SK-N-MC (cell line): ENCODE results near the gene PATZ1.

ENCODE experiments used
- EZH2 ChIP-seq: fragments of 200-600 bp; sonication (generic); IDR thresholded peaks from one replicate; pipeline ENCODE4 v1.6.1; 2017; ENCODE audit warnings: antibody characterized with exemption
- FOXP2 ChIP-seq: optimal IDR thresholded peaks from 2 replicates; pipeline ENCODE3; 2011; ENCODE audit warnings: mild to moderate bottlenecking, moderate library complexity; ENCODE audit not compliant: insufficient read depth; ENCODE audit errors: extremely low read length, control extremely low read depth
- POLR2AphosphoS5 ChIP-seq: IDR thresholded peaks from 2 replicates; pipeline ENCODE4 v1.6.1; 2012; ENCODE audit warnings: mild to moderate bottlenecking, low read depth, low read length, borderline replicate concordance

DNA sequence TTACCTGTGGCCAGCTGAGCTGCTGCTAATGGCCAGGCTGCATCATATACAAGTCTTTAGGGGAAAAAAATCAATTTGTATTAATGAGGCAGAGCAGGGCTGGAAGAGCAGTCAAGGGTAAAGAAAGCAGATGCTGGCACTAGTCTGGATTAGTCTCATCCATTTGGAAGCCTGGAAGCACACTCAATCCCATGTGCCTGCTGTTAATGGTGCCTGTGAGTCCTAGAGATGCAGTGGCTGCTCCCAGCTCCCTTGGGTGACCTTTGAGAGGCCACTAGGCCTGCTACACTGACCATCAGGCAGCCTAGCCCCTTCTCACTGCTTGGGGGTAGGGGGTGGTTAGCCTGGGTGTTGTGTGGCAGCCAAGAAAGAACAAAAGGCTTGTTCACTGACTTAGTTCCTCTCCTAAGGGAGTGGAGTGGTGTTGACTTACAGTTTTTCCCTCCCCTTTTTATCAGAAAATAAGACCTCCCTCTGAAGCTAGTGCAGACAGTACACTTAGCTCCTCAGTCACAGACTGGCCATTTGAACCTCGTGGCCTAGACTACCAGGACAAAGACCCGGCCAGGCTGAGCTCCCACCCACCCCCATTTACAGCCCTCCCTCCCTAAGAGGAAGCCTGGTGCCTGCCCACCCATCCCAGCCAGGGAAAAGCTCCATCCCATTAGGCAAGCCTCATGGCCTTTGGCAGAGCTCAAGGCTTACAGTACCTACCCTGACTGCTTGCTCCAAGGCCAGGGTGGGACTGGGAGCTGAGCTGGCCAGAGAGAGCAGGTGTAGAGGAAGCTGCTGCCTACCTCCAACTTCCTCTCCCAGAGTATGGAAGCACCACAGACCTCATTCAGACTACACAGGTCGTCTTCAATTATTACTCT is 61.6 kb downstream of the PATZ1 start:
- TF ChIP-seq POLR2AphosphoS5 = no peak
- TF ChIP-seq EZH2 = no peak
- no peak for TF ChIP-seq FOXP2
